GM21367 (cell line): ENCODE results near the gene ETV1.

Source experiments
- ATAC-seq: cut with Tn5 transposase; IDR thresholded peaks from one replicate; pipeline ENCODE4 v1.9.1; 2021; ENCODE audit not compliant: unreplicated experiment

The ETV1 gene

GRCh38 chr7:13882051-13882450, 107.4 kb downstream of the ETV1 start:
- no peak for ATAC-seq

DNA sequence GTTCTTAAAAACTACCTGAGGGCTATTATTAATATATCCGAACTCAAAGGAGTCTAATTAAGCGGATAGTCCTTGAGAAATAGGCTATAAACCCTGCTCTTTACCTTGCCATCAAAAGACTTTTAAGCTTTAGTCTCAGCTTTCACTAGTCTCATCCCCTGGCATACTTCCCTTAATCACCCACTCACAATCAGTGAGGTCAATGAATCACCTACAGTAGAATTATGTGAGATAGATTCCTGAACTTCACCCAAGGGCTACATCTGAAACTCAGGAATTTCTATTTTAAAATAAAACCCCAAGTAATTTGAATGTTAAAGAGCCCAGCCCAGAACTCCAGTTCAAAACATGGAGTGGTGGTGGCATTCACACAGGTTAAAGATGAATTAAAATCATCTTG, 108.7 kb downstream of the ETV1 start:
- ATAC-seq: no peak

DNA sequence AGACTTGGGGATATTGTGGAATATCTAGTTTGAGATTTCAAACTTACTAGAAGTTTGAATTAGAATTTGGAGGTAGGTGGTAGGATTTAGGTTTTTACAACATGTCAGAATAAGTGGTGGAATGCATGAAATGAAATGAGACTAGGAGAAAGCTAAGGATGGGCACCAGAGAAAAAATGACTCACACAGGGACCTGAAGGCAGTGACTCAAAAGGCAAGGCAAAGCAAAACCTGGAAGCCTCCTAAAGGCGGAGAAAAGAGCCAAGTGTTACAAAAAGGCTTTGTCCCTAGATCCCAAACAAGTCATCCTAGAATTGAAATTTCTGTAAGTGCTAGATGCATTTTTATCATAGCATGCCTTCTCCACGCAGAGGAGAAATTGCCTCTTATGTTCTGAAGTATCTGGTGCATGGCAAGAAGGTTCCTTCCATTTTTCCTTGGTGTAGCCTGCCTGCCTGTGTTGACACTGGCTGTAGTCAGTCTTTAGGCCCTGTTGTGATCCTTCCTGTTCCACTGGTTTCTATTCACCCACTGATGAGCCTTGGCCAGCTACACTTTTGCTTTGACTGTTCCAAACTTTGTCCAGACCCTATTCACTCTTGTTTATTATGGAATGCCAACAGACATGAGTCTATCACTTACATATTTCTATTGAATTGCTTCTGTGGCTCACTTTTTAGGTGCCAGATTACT, 109.3 kb downstream of the ETV1 start:
- no peak for ATAC-seq

DNA sequence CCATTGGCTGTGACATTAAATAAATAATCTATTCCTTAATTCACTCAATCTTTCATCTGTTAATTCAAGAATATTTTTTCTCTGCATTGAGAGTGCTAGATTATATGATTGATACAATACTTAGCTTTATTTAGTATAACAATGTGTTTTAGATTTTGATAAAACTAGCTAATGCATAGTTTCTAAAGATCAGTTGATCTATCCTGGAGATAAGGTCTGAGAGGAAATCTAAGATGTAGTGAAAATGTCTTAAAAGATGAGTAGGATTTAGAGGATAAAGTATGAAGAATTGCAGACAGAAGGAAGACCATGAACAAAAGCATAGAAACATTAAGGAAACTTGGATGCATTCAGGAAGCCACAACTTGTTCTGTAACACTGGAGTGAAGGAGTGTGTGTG, 110.3 kb downstream of the ETV1 start:
- no peak for ATAC-seq

DNA sequence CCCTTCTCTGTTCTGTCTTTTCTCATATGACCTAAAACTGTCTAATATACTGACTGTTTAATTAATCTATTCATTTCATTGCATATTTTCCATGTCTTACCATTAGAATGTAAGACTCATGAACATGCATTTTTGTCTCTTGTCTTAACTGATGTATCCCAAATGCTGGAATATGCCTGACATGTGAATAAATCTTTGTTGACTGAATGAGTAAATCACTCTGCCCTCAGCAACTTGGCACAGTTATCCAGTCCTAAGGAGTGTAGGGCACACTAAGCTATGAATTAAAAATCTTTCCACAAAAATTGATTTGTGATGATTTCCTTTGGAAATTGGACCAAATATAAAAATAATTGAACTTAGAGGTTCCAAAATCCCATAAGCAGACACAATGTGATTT, 111.3 kb downstream of the ETV1 start:
- no peak for ATAC-seq

GRCh38 chr7:13875496-13876074, 113.9 kb downstream of the ETV1 start:
- ATAC-seq: no peak

GRCh38 chr7:13874783-13875182, 114.7 kb downstream of the ETV1 start:
- ATAC-seq: no peak

DNA sequence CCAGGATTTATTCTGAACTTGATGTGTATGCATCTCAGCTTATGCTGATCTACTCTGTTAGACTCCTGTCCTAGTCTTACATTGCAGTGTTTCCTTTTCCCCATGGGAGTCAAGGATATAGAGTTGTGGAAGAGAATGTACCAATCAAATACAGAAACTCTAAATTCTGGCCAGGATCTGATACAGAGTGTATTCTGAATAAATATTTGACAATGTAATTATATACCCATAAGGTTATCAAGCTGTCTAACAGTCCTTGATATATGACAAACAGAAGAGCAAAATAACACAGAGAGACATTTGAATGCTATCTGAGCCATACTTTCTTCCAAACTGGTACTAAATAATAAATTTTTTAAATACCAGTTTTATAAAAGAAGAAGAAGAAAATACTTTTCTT, 116.8 kb downstream of the ETV1 start:
- no peak for ATAC-seq

DNA sequence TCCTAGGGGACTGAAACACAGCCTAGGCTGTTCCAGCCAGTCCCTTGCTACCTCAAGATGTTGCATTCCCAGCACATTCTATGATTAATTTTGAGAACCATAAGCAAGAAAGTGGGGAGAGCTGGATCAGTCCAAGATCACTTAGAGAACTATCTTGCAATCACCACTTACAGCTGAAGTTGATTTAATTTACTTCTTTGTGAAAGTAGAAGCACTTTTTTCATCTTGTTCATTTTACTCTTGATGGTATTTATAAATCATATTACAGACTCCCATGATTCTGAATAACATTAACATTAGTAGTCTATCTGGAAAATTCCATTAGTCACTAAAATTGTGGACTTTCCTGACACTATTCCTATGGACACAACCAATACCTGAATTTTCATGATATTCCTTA, 118.5 kb downstream of the ETV1 start:
- no peak for ATAC-seq

DNA sequence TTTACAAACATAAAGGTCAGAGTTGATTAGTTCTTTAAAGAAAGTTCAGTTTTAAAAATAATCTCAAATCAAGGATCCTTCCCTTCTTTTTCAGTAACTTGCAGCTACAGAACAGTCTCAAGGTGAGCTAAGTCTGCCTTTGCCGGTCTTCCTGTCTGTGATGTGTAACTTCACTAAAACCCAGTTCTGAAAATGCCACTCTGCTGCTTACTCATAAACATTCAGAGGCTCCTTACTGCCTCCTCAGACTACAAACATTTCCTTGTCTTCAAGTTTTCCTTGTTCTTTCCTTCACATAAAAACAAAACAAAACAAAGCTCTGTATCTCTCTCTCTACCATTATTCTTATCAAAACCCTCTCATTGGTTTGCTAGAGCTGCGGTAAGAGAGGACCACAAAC, 128.7 kb downstream of the ETV1 start:
- ATAC-seq: no peak

DNA sequence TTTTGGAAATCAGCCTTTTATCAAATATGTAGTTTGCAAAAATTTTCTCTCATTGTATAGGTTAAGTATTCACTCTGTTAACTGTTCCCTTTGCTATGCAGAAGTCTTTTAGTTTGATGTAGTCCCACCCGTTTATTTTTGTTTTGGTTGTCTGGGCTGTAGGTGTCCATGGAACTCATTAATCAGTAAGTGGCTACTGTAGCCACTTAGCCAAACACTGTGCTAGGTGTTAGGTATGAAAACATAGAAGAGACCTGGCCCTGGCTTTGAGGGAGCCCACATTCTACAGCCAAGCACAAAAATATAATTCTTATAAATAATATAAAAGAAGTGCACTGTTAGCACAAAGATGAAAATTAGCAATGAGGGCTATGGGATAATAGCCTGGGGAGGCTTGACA, 133.5 kb downstream of the ETV1 start:
- ATAC-seq: no peak

DNA sequence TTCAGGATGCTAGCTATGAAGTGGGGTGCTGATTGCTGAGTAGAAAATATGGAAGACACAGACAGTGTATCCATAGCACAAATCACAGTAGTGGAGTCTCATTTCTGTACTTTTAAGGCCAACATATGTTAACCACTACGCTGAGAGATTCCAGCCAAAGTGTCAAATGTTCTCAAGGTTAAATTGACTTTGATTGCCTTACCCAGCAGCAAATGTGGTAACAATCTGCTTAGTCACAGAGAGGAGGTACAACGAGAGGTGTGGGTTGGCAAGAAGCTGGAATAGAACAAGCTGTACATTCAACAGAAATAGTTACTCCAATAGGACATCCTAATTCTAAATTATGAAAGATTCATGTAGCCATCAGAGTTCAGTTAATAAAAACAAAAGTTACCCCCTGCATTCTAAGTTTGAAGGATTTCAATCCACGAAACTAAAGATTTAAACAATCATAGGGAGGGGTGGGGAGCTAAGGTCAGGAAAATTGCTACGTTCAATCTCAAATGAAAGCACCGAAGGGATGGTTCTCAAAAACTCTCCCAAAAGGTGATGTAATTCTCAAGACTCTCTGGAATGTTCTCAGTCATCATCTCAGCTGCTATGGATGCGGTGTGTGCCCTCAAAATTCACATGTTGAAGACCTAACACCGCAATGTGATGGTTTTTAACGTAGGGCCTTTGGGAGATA, 137.0 kb downstream of the ETV1 start:
- no peak for ATAC-seq

DNA sequence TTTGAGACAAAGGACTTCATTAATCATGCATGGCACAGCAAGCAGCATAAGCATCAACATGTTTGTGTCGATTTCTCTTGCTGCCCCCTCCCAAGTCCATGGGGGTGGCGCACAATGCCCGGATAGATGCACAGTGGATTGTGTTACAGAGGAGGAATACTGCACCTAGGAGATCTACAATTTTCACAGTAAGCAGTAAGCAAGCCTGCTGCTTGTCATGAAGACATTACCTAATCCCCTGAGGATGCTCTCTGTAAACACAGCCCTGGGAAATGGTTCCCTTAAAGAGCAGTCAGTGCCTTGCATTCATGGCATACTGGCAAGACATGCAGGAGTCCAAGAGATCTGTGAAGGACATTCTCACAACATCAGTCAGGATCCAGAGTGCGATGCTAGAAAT, 137.7 kb downstream of the ETV1 start:
- no peak for ATAC-seq

GRCh38 chr7:13850185-13850752, 139.2 kb downstream of the ETV1 start:
- peak; percentile 93 for ATAC-seq

DNA sequence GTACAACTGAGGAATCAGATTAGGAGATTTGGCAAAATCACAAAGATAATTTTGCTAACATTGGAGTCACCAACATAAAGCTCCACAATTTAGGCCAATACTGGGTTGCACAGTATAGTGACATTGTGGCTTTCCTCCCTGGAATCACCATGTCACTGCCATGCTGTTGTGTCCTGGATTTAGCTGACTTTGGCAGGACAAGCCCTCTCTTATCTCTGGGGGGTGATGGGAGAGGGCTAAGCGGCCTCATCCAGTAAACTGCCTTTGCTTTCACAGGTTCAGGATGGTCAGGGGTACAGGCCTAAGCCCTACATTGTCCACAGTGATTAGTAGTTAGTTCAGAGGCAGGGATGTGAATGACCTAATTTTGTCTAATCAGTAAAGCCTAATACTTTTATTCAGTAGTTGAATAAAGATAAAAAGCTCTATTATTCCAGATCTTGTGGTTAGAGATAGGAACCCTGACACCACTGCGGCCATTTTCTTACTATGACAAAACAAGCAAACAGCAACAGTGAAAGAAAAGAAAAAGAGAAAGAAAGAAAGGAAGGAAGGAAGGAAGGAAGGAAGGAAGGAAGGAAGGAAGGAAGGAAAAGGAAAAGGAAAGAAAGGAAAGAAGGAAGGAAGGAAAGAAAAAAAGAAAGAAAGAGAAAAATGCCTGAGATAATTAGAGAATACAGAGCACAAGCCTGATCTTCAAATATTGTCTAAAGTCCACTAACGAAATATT, 140.1 kb downstream of the ETV1 start:
- no peak for ATAC-seq

DNA sequence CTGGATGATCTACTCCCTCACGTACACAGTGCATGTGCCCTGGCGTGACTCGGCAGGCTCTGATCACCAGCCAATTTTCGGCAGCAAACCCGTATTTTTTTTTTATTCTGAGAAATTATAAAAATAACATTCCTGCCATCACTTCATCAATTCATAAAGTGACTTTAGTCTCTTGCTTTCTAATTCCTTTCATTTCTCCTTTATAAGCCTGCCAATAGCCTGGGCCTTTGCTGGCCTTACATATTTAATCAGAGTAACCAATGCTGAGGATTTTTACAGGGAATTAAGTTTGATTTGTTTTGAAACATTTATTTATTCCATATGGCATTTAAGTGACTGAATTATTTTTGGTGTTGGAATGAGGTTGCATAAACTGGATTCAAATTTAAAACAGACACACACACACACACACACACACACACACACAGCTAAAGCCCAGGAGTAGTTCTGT, 140.8 kb downstream of the ETV1 start:
- ATAC-seq: no peak

DNA sequence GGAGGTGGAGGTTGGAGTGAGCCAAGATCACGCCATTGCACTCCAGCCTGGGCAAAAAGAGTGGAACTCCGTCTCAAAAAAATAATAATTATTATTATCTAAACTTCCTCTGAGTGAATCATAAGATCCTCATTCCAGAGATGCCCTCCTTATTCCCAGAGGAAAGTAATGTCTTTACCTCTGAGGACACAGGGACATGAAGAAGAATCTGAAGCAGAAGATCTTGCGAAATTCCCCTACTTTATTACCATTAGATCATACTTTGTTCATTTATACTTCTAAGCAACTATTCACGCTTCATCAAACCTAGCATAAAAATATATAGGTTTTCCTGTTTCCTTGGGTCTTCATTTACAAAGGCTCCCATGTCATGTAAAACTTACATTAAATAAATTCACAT, 143.1 kb downstream of the ETV1 start:
- no peak for ATAC-seq

GRCh38 chr7:13845601-13846000, 143.9 kb downstream of the ETV1 start:
- no peak for ATAC-seq

DNA sequence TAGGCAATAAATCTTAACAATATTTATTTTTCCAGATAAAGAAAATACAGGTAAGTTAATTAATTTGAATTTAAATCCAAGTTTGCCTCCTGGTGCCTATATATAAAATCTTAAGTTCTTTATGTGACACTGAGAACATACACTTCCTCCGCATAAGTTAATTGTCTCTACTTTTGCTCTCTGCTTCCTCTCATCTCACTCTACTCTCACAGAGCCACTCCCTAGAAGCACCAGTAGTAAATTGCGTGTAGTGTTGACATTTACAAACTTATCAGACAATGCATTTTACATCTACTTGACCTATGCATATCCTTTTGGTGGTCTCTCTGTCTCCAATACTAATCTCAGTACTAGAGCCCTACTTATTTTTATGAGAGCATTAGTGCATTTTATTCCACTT, 144.5 kb downstream of the ETV1 start:
- ATAC-seq: no peak

DNA sequence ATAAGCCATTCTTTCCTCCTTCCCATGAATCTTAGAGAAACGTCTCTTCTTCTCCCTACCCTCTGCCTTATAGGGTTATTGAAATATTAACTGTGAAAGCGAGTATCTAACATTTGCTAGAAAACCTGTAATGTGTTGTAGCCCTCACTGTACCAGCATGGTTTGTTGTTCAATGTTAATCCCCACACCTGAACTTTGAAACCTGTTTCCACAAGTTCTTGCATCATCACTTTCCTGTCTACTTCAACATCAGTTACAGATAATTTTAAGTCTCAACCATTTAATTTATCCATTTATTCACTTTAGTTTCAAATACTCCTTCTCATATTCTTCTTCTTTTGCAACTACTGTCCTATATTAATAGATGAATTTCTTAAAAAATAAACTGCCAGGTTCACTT, 148.2 kb downstream of the ETV1 start:
- ATAC-seq: no peak
